K562 (cell line): ENCODE results near the gene KLHDC10. TPM values are rescaled to one million over a fixed set of nuclear protein-coding genes. Genes with fewer than 3 reads are reported as not detected.

Experiments used
- ARID4B ChIP-seq: sonication (generic); formaldehyde crosslinking; IDR thresholded peaks from 2 replicates; pipeline ENCODE4 v1.8.0; 2022; ENCODE audit warnings: mild to moderate bottlenecking, missing genetic modification reagents
- CUX1 ChIP-seq: fragments of 200-800 bp; sonication (Bioruptor generic); IDR thresholded peaks from 2 replicates; pipeline ENCODE4 v1.6.1; 2016; ENCODE audit warnings: missing genetic modification characterization, missing compliant biosample characterization
- ERF ChIP-seq: fragments of 450-650 bp; formaldehyde crosslinking; IDR thresholded peaks from 2 replicates; pipeline ENCODE4 v1.4.0; 2020; ENCODE audit warnings: mild to moderate bottlenecking, mixed read lengths
- LEF1 ChIP-seq: fragments of 450-650 bp; IDR thresholded peaks from 2 replicates; pipeline ENCODE4 v1.6.1; 2016; ENCODE audit warnings: mild to moderate bottlenecking
- SAP30 ChIP-seq: fragments of 200-600 bp; sonication (generic); IDR thresholded peaks from 2 replicates; pipeline ENCODE4 v1.6.1; 2012; ENCODE audit warnings: borderline replicate concordance, low read depth, mild to moderate bottlenecking, moderate library complexity, low read length, control low read depth, inconsistent platforms; ENCODE audit not compliant: insufficient read depth, poor library complexity, severe bottlenecking
- SIX5 ChIP-seq, 2 experiments: IDR thresholded peaks; 2 replicates each; pipeline ENCODE4 v1.6.1; 2011; ENCODE audit warnings: low read length in 2 of 2, borderline replicate concordance in 1 of 2, low read depth in 1 of 2, mild to moderate bottlenecking in 1 of 2, moderate library complexity in 1 of 2; ENCODE audit not compliant: insufficient read depth in 1 of 2
- STAT6 ChIP-seq: sonication (generic); formaldehyde crosslinking; IDR thresholded peaks from 2 replicates; pipeline ENCODE4 v1.8.1; 2023; ENCODE audit warnings: mild to moderate bottlenecking, missing genetic modification reagents
- TEAD4 ChIP-seq, 2 experiments: sonication (generic) in 1 of 2; formaldehyde crosslinking in 1 of 2; IDR thresholded peaks; 2 replicates each; pipeline versions ENCODE4 v1.6.1 to v1.8.0; 2012 to 2022; ENCODE audit warnings: borderline replicate concordance in 1 of 2, inconsistent platforms in 1 of 2, low read length in 1 of 2, mild to moderate bottlenecking in 1 of 2, missing genetic modification reagents in 1 of 2
- ZBTB49 ChIP-seq: sonication (generic); formaldehyde crosslinking; IDR thresholded peaks from 2 replicates; pipeline ENCODE4 v1.8.0; 2022; ENCODE audit warnings: missing genetic modification reagents, mild to moderate bottlenecking, borderline replicate concordance
- polyA plus RNA-seq, 8 experiments: library from polyadenylated mRNA; depleted of rRNA in 4 of 8; stranded (reverse) in 5 of 8; unstranded in 3 of 8; fragments of >200 nt; fragmentation: Nextera tagmentation in 2 of 8; fragmentation: Illumina TruSeq in 1 of 8; extraction: Ambion mirVana in 2 of 8; extraction: Trizol in 1 of 8; gene quantifications; 2 replicates each; pipeline versions ENCODE4 v1.2.1 to v1.2.3, GENCODE V29; 2011 to 2014; ENCODE audit warnings: inconsistent platforms in 1 of 8, missing spikeins in 1 of 8
- total RNA-seq, 7 experiments: library from RNA; depleted of rRNA in 6 of 7; stranded (reverse); fragments of >200 nt in 6 of 7; fragmentation: Illumina TruSeq in 2 of 7; extraction: Trizol in 2 of 7; gene quantifications; 2 replicates each; pipeline versions ENCODE4 v1.2.1 to v1.2.3, GENCODE V29; 2011 to 2021; ENCODE audit warnings: low replicate concordance in 1 of 7

The KLHDC10 gene
- total and polyA plus RNA-seq, 9 of the 15 experiments (the other 6 are each of a cell fraction or from before 2014, with no cell fraction given) = 9.8 to 80.5 (median 31.4) TPM

GRCh38 chr7:130133029-130133782 is 62.9 kb downstream of the KLHDC10 start (continued):
- TF ChIP-seq STAT6 (CRISPR knock-in tag) (no peak), ERF (no peak), CUX1 (CRISPR knock-in tag) (0 out of 2 replicates have a peak, but pooled peaks have one; percentile 46), LEF1 (peak; percentile 82; the same call in 1 of the 2 replicates), TEAD4 (IDR thresholded peaks at IDR 0.05; ENCODE audit: low read length) (peak; percentile 23; the same call in 1 of the 2 replicates), TEAD4 (CRISPR knock-in tag; IDR thresholded peaks at IDR 0.05; ENCODE audit: borderline replicate concordance) (no peak), SAP30 (no peak), ARID4B (CRISPR knock-in tag) (no peak), ZBTB49 (no peak), SIX5 (IDR thresholded peaks at IDR 0.05; ENCODE audit: borderline replicate concordance in 1 of 2, insufficient read depth in 1 of 2, low read depth in 1 of 2, low read length in 2 of 2) (no peak)
